Vein endothelial cell (primary cell): ENCODE data around the gene GFY. TPM values are rescaled to one million over a fixed set of nuclear protein-coding genes. Genes with fewer than 3 reads are reported as not detected.

Experiments used
- total RNA-seq: library from RNA; depleted of rRNA; stranded (reverse); fragments of >200 nt; gene quantifications from 2 replicates; pipeline ENCODE4 v1.2.3, GENCODE V29; 2012

GFY gene
- not detected in 2 replicates for total RNA-seq

GRCh38 chr19:49425178-49425577 lies at the start of gene GFY:
TSS of gene GFY (plus strand) at chr19:49425388. CDS start at chr19:49426431, 1,043 bp downstream.

GRCh38 chr19:49387936-49388372 lies 37.2 kb upstream of the GFY start, which contains the start of gene KASH5:
TSS of gene KASH5 (plus strand) at chr19:49388249. CDS start at chr19:49390884, 2,635 bp downstream.

GRCh38 chr19:49423071-49423984 lies 1.9 kb upstream of the GFY start, which contains the start of gene PTH2:
TSS of gene PTH2 (minus strand) at chr19:49423441. CDS start at chr19:49423339, 102 bp downstream.

GRCh38 chr19:49441210-49441959 lies 16.2 kb downstream of the GFY start, which contains the start of gene SLC17A7:
TSS of gene SLC17A7 (minus strand) at chr19:49441527. CDS start at chr19:49441379, 148 bp downstream.

GRCh38 chr19:49451430-49452181 lies 26.4 kb downstream of the GFY start, which contains the start of gene PIH1D1:
TSS of gene PIH1D1 (minus strand) at chr19:49451814. CDS start at chr19:49451574, 240 bp downstream.

GRCh38 chr19:49453013-49453756 lies 28.0 kb downstream of the GFY start, which contains the start of gene ALDH16A1:
TSS of gene ALDH16A1 (plus strand) at chr19:49453225. CDS start at chr19:49453332, 107 bp downstream.

GRCh38 chr19:49473868-49474541 lies 48.8 kb downstream of the GFY start, which contains the start of gene FLT3LG:
TSS of gene FLT3LG (plus strand) at chr19:49474215. CDS start at chr19:49474640, 425 bp downstream.

Other genes starting within 250 kb of the GFY start
- gene SLC6A16, start 100.2 kb upstream of the GFY start, total RNA-seq = 0.96 and 0.98 TPM in 2 replicates
- not detected in 2 replicates for gene CD37, start 90.0 kb upstream of the GFY start, total RNA-seq
- gene TEAD2, start 63.0 kb upstream of the GFY start, total RNA-seq = 69.8 and 95.7 TPM in 2 replicates
- gene DKKL1, start 61.5 kb upstream of the GFY start, total RNA-seq = 0.98 TPM in 1 of 2 replicates, not detected in the other
- not detected in 2 replicates for gene KASH5, start 37.1 kb upstream of the GFY start, total RNA-seq
- not detected in 2 replicates for gene PTH2, start 1.9 kb upstream of the GFY start, total RNA-seq
- not detected in 2 replicates for gene SLC17A7, start 16.1 kb downstream of the GFY start, total RNA-seq
- gene PIH1D1, start 26.4 kb downstream of the GFY start, total RNA-seq = 98.8 and 111 TPM in 2 replicates
- 34.9 and 38.8 TPM in 2 replicates for gene ALDH16A1, start 27.8 kb downstream of the GFY start, total RNA-seq
- 1.7 and 3.3 TPM in 2 replicates for gene FLT3LG, start 48.8 kb downstream of the GFY start, total RNA-seq
- gene RPL13A, start 62.2 kb downstream of the GFY start, total RNA-seq = 2,277 and 3,319 TPM in 2 replicates
- gene RPS11, start 71.0 kb downstream of the GFY start, total RNA-seq = 3,071 and 4,093 TPM in 2 replicates
- gene FCGRT, start 87.3 kb downstream of the GFY start, total RNA-seq = 88.0 and 140 TPM in 2 replicates
- 20.3 and 62.4 TPM in 2 replicates for gene RCN3, start 102.6 kb downstream of the GFY start, total RNA-seq
- 171 and 222 TPM in 2 replicates for gene NOSIP, start 155.2 kb downstream of the GFY start, total RNA-seq
- gene PRRG2, start 155.9 kb downstream of the GFY start, total RNA-seq = 6.5 and 8.5 TPM in 2 replicates
- gene PRR12, start 165.8 kb downstream of the GFY start, total RNA-seq = 5.3 and 5.9 TPM in 2 replicates
- gene RRAS, start 214.8 kb downstream of the GFY start, total RNA-seq = 30.6 and 65.3 TPM in 2 replicates
- gene SCAF1, start 216.8 kb downstream of the GFY start, total RNA-seq = 19.4 and 35.6 TPM in 2 replicates
- 38.5 and 43.2 TPM in 2 replicates for gene IRF3, start 240.5 kb downstream of the GFY start, total RNA-seq
- gene BCL2L12, start 240.5 kb downstream of the GFY start, total RNA-seq = 9.4 and 9.5 TPM in 2 replicates